HG03159 (cell line): ENCODE results near the gene PGGHG.

Experiments
- ATAC-seq: cut with Tn5 transposase; IDR thresholded peaks from one replicate; pipeline ENCODE4 v1.9.1; 2021; ENCODE audit warnings: mild to moderate bottlenecking, moderate library complexity; ENCODE audit not compliant: unreplicated experiment

The PGGHG gene

GRCh38 chr11:288478-289397 is at the start of gene PGGHG:
PGGHG (plus strand) TSS chr11:289126; CDS start chr11:289817, 691 bp downstream.
- no peak for ATAC-seq

GRCh38 chr11:240315-240714 is 48.6 kb upstream of the PGGHG start:
- no peak for ATAC-seq

GRCh38 chr11:241634-242033 is 47.3 kb upstream of the PGGHG start:
- no peak for ATAC-seq

GRCh38 chr11:244376-244775 is 44.5 kb upstream of the PGGHG start:
- ATAC-seq = no peak

GRCh38 chr11:249062-249461 is 39.9 kb upstream of the PGGHG start:
- no peak for ATAC-seq

GRCh38 chr11:250274-250673 is 38.7 kb upstream of the PGGHG start:
- no peak for ATAC-seq

- ATAC-seq = no peak
Observed at GRCh38 chr11:250740-251299, 38.1 kb upstream of the PGGHG start.

- ATAC-seq = no peak
Observed at GRCh38 chr11:251550-251949, 37.4 kb upstream of the PGGHG start.

GRCh38 chr11:252666-253065 is 36.3 kb upstream of the PGGHG start:
- ATAC-seq = no peak

- no peak for ATAC-seq
Observed at GRCh38 chr11:253160-253885, 35.6 kb upstream of the PGGHG start.

- no peak for ATAC-seq
Observed at GRCh38 chr11:253886-254270, 35.0 kb upstream of the PGGHG start.

GRCh38 chr11:255176-255575 is 33.8 kb upstream of the PGGHG start:
- no peak for ATAC-seq

- ATAC-seq = no peak
Observed at GRCh38 chr11:255816-256215, 33.1 kb upstream of the PGGHG start.

- ATAC-seq = no peak
Observed at GRCh38 chr11:256952-257737, 31.8 kb upstream of the PGGHG start.

GRCh38 chr11:257766-258493 is 31.0 kb upstream of the PGGHG start:
- ATAC-seq = no peak

GRCh38 chr11:259413-259812 is 29.5 kb upstream of the PGGHG start:
- no peak for ATAC-seq

GRCh38 chr11:261624-262023 is 27.3 kb upstream of the PGGHG start:
- no peak for ATAC-seq

- ATAC-seq = no peak
Observed at GRCh38 chr11:266676-267439, 22.1 kb upstream of the PGGHG start.

- ATAC-seq = no peak
Observed at GRCh38 chr11:267491-267994, 21.4 kb upstream of the PGGHG start.
